ENCODE measurements around the gene KCNAB2.
"Not testable (repeated sequence)": the region's sequence is repeated elsewhere in the genome, so short reads cannot be mapped to it uniquely, and the experiment has no call there.

The KCNAB2 gene

DNA sequence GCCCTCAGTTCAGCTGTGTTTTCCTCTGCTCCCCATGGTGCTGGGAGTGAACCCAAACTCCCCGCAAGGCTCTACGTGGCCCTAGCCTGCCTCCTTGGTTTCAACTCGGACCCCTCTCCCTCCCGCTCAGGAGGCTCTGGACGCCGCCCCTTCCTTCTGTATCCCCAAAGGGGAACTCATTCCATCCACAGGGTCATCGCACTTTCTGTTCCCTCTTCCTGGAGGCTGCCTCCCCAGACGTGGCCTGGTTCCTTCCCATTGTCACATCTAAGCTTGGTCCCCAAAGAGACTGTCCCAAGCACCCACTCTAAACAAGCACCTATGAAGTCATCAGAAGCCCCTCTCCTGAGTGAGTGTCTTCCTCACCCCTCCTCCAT, 10.9 kb downstream of the KCNAB2 start:
- Histone ChIP-seq H3K4me1 (ENCODE audit: low read depth, poor library complexity, severe bottlenecking) (no peaks in the 10 kb centered on the region), H4K20me1 (ENCODE audit: insufficient read depth) (peaks cover 8% of the 10 kb centered on the region; the same call in 1 of the 2 replicates), H3K36me3 (ENCODE audit: insufficient read depth) (no peaks in the 10 kb centered on the region), H3K9ac (no peak overlapping the region), H3K4me2 (no peak overlapping the region), H3K4me3 (IDR thresholded peaks at IDR 0.05; ENCODE audit: insufficient read depth, low read depth, low read length) (no peak overlapping the region), H3K27ac (no peak overlapping the region), H2AFZ (ENCODE audit: low read depth) (no peak overlapping the region), H3K27me3 (ENCODE audit: insufficient read depth, low read depth) (no peaks in the 10 kb centered on the region), H3K79me2 (ENCODE audit: insufficient read depth, low read depth) (no peaks in the 10 kb centered on the region; the same call in 1 of the 2 replicates)
- no peak for TF ChIP-seq CTCF (conservative IDR thresholded peaks at IDR 0.05; ENCODE audit: low read depth, low read length)

- peaks cover 8% of the 10 kb centered on the region; the same call in 1 of the 2 replicates for H4K20me1 ChIP-seq (ENCODE audit: insufficient read depth)
- no peaks in the 10 kb centered on the region for H3K4me1 ChIP-seq (ENCODE audit: low read depth, poor library complexity, severe bottlenecking)
- H2AFZ ChIP-seq (ENCODE audit: low read depth) = no peak overlapping the region
- H3K36me3 ChIP-seq (ENCODE audit: insufficient read depth) = no peaks in the 10 kb centered on the region
- no peaks in the 10 kb centered on the region for H3K27me3 ChIP-seq (ENCODE audit: insufficient read depth, low read depth)
- H3K4me3 ChIP-seq (IDR thresholded peaks at IDR 0.05; ENCODE audit: insufficient read depth, low read depth, low read length) = no peak overlapping the region
- no peak overlapping the region for H3K9ac ChIP-seq
- no peak overlapping the region for H3K27ac ChIP-seq
- H3K4me2 ChIP-seq = no peak overlapping the region
- H3K79me2 ChIP-seq (ENCODE audit: insufficient read depth, low read depth) = no peaks in the 10 kb centered on the region; the same call in 1 of the 2 replicates
- no peak for TF ChIP-seq CTCF (conservative IDR thresholded peaks at IDR 0.05; ENCODE audit: low read depth, low read length)
Observed at GRCh38 chr1:6057170-6057845, 11.6 kb downstream of the KCNAB2 start.

DNA sequence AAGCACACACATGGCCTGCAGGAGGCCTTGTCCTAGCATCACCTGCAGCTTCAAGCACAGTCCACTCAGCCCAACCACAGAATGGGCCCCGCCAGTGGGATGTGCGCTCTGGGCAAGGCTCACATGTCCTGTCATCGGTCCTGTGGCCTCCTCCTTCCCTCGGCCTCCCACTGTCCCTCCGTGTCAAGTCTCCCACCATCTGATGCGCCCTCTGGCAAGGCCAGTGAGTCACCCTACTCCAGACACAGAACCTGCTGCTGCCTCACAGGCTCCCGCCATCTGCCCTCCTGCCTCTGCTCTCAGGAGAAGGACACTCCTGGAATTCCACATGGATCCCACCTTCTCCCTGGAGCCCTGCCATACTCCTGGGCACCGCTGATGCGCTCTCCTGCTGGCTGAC, 14.2 kb downstream of the KCNAB2 start:
- Histone ChIP-seq H3K27me3 (ENCODE audit: insufficient read depth, low read depth) (no peaks in the 10 kb centered on the region), H3K36me3 (ENCODE audit: insufficient read depth) (no peaks in the 10 kb centered on the region), H3K4me1 (ENCODE audit: low read depth, poor library complexity, severe bottlenecking) (no peaks in the 10 kb centered on the region), H2AFZ (ENCODE audit: low read depth) (no peak overlapping the region), H3K4me3 (IDR thresholded peaks at IDR 0.05; ENCODE audit: insufficient read depth, low read depth, low read length) (no peak overlapping the region), H3K9ac (no peak overlapping the region), H4K20me1 (ENCODE audit: insufficient read depth) (no peaks in the 10 kb centered on the region), H3K4me2 (no peak overlapping the region), H3K79me2 (ENCODE audit: insufficient read depth, low read depth) (no peaks in the 10 kb centered on the region; the same call in 1 of the 2 replicates), H3K27ac (no peak overlapping the region)
- TF ChIP-seq CTCF (conservative IDR thresholded peaks at IDR 0.05; ENCODE audit: low read depth, low read length) = no peak

- no peaks in the 10 kb centered on the region for H3K36me3 ChIP-seq (ENCODE audit: insufficient read depth)
- no peak for TF ChIP-seq CTCF (conservative IDR thresholded peaks at IDR 0.05; ENCODE audit: low read depth, low read length)
- no peaks in the 10 kb centered on the region for H3K4me1 ChIP-seq (ENCODE audit: low read depth, poor library complexity, severe bottlenecking)
- no peaks in the 10 kb centered on the region; the same call in 1 of the 2 replicates for H3K79me2 ChIP-seq (ENCODE audit: insufficient read depth, low read depth)
- H2AFZ ChIP-seq (ENCODE audit: low read depth) = no peak overlapping the region
- no peaks in the 10 kb centered on the region for H4K20me1 ChIP-seq (ENCODE audit: insufficient read depth)
- no peak overlapping the region for H3K4me2 ChIP-seq
- H3K9ac ChIP-seq = no peak overlapping the region
- H3K27ac ChIP-seq = no peak overlapping the region
- no peak overlapping the region for H3K4me3 ChIP-seq (IDR thresholded peaks at IDR 0.05; ENCODE audit: insufficient read depth, low read depth, low read length)
- H3K27me3 ChIP-seq (ENCODE audit: insufficient read depth, low read depth) = no peaks in the 10 kb centered on the region
Observed at GRCh38 chr1:6062670-6063069, 17.0 kb downstream of the KCNAB2 start.

DNA sequence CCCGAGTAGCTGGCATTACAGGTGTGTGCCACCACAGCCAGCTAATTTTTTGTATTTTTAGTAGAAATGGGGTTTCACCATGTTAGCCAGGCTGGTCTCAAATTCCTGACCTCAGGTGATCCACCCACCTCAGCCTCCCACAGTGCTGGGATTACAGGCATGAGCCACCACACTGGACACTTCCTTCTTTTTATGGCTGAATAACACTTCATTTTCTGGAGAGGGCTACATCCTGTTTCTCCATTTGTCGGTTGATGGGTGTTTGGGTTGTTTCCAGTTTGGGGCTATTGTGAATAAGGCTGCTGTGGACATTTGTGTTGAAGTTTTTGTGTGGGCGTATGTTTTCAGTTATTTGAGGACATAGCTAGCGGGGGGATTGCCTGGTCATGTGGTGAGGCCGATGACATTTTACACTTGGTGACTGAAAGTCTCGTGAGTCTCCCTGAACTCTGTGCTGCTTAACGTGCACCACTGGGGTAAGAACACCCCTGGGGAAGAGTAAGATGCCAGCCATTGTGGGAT, 17.9 kb downstream of the KCNAB2 start:
- not testable (repeated sequence) for H3K36me3 ChIP-seq (ENCODE audit: insufficient read depth); H3K79me2 ChIP-seq (ENCODE audit: insufficient read depth, low read depth); H3K4me2 ChIP-seq; H3K4me3 ChIP-seq (IDR thresholded peaks at IDR 0.05; ENCODE audit: insufficient read depth, low read depth, low read length); H2AFZ ChIP-seq (ENCODE audit: low read depth); H3K27me3 ChIP-seq (ENCODE audit: insufficient read depth, low read depth); H3K27ac ChIP-seq; H3K4me1 ChIP-seq (ENCODE audit: low read depth, poor library complexity, severe bottlenecking); H4K20me1 ChIP-seq (ENCODE audit: insufficient read depth); H3K9ac ChIP-seq

Data from KMS-11 (cell line).